IMR-90 (cell line): ENCODE measurements around the gene GNB5.

Experiments used
- CEBPB ChIP-seq: IDR thresholded peaks from 2 replicates; pipeline ENCODE4 v1.6.1; 2012; ENCODE audit warnings: low read depth, low read length, improper control_type of control experiment
- MAFK ChIP-seq: IDR thresholded peaks from 2 replicates; pipeline ENCODE4 v1.6.1; 2012; ENCODE audit warnings: low read depth, low read length, improper control_type of control experiment
- POLR2A ChIP-seq: IDR thresholded peaks from 2 replicates; pipeline ENCODE4 v1.6.1; 2012; ENCODE audit warnings: mild to moderate bottlenecking, low read depth, low read length
- RAD21 ChIP-seq: IDR thresholded peaks from 2 replicates; pipeline ENCODE4 v1.6.1; 2012; ENCODE audit warnings: low read length, improper control_type of control experiment
- RCOR1 ChIP-seq: IDR thresholded peaks from 2 replicates; pipeline ENCODE4 v1.6.1; 2012; ENCODE audit warnings: mild to moderate bottlenecking, low read length, improper control_type of control experiment; ENCODE audit not compliant: insufficient replicate concordance
- RFX5 ChIP-seq: IDR thresholded peaks from 2 replicates; pipeline ENCODE4 v1.8.0; 2012; ENCODE audit warnings: low read depth, mild to moderate bottlenecking, low read length, moderate library complexity
- USF2 ChIP-seq: fragments of 150-350 bp; IDR thresholded peaks from 2 replicates; pipeline ENCODE4 v1.6.1; 2017; ENCODE audit warnings: mild to moderate bottlenecking, antibody characterized with exemption, low read length, low read depth
- TF ChIP-seq, protein P1 (sequence below): conservative IDR thresholded peaks from 2 replicates; pipeline ENCODE4 v1.5.1; 2012; ENCODE audit warnings: mild to moderate bottlenecking, low read depth, low read length, improper control_type of control experiment

- TF ChIP-seq USF2 (no peak), RFX5 (no peak), POLR2A (no peak), MAFK (no peak), CEBPB (no peak), RAD21 (no peak), RCOR1 (no peak)
- TF ChIP-seq, protein P1, sequence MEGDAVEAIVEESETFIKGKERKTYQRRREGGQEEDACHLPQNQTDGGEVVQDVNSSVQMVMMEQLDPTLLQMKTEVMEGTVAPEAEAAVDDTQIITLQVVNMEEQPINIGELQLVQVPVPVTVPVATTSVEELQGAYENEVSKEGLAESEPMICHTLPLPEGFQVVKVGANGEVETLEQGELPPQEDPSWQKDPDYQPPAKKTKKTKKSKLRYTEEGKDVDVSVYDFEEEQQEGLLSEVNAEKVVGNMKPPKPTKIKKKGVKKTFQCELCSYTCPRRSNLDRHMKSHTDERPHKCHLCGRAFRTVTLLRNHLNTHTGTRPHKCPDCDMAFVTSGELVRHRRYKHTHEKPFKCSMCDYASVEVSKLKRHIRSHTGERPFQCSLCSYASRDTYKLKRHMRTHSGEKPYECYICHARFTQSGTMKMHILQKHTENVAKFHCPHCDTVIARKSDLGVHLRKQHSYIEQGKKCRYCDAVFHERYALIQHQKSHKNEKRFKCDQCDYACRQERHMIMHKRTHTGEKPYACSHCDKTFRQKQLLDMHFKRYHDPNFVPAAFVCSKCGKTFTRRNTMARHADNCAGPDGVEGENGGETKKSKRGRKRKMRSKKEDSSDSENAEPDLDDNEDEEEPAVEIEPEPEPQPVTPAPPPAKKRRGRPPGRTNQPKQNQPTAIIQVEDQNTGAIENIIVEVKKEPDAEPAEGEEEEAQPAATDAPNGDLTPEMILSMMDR: no peak
These were observed 44.4 kb downstream of the GNB5 start for GRCh38 chr15:52146776-52147175.
